ENCODE measurements around the gene UBE2O.

- no peak for TF ChIP-seq TEAD1 (CRISPR knock-in tag; IDR thresholded peaks at IDR 0.05)
- no peak for TF ChIP-seq PRRX2 (CRISPR knock-in tag; IDR thresholded peaks at IDR 0.05)
- TF ChIP-seq CTCF (IDR thresholded peaks at IDR 0.05), result no peak
- no peak for TF ChIP-seq ARID4B (CRISPR knock-in tag; IDR thresholded peaks at IDR 0.05; ENCODE audit: borderline replicate concordance)
- no peak for TF ChIP-seq ZNF671 (CRISPR knock-in tag; IDR thresholded peaks at IDR 0.05)
- no peak for TF ChIP-seq ZNF512 (CRISPR knock-in tag; IDR thresholded peaks at IDR 0.05; ENCODE audit: borderline replicate concordance)
- TF ChIP-seq HMGXB4 (CRISPR knock-in tag; IDR thresholded peaks at IDR 0.05), result no peak
- no peak for TF ChIP-seq SP1 (CRISPR knock-in tag; conservative IDR thresholded peaks at IDR 0.05)
Observed at GRCh38 chr17:76417499-76418143, 35.3 kb downstream of the UBE2O start.
